KMS-11 (cell line): ENCODE measurements around the gene HOXB2.

Experiments
- H2AFZ ChIP-seq: fragments of 200-600 bp; sonication (generic); 2 replicates; pipeline ENCODE4 v1.6.1; 2016; ENCODE audit warnings: antibody characterized with exemption, mixed run types, low read depth
- H3K27ac ChIP-seq: fragments of 200-600 bp; sonication (generic); 2 replicates; pipeline ENCODE4 v1.6.1; 2016; ENCODE audit warnings: mild to moderate bottlenecking, mixed run types
- H3K27me3 ChIP-seq: fragments of 200-600 bp; sonication (generic); 2 replicates; pipeline ENCODE4 v1.6.1; 2017; ENCODE audit warnings: mild to moderate bottlenecking, low read depth, mixed run types, moderate library complexity; ENCODE audit not compliant: insufficient read depth
- H3K36me3 ChIP-seq: fragments of 200-600 bp; sonication (generic); 2 replicates; pipeline ENCODE4 v1.6.1; 2017; ENCODE audit warnings: mild to moderate bottlenecking, mixed run types; ENCODE audit not compliant: insufficient read depth
- H3K4me1 ChIP-seq: fragments of 200-600 bp; sonication (generic); 2 replicates; pipeline ENCODE4 v1.6.1; 2016; ENCODE audit warnings: mild to moderate bottlenecking, low read depth, mixed run types; ENCODE audit not compliant: poor library complexity, severe bottlenecking
- H3K4me2 ChIP-seq: fragments of 200-600 bp; sonication (generic); 2 replicates; pipeline ENCODE4 v1.7.0; 2016; ENCODE audit warnings: mild to moderate bottlenecking, mixed run types
- H3K4me3 ChIP-seq: fragments of 200-600 bp; sonication (generic); IDR thresholded peaks from 2 replicates; pipeline ENCODE4 v1.6.1; 2017; ENCODE audit warnings: low read depth, low read length, mixed read lengths; ENCODE audit not compliant: insufficient read depth
- H3K79me2 ChIP-seq: fragments of 200-600 bp; sonication (generic); 2 replicates; pipeline ENCODE4 v1.6.1; 2016; ENCODE audit warnings: low read depth, mixed run types; ENCODE audit not compliant: insufficient read depth
- H3K9ac ChIP-seq: fragments of 200-600 bp; sonication (generic); 2 replicates; pipeline ENCODE4 v1.6.1; 2016; ENCODE audit warnings: mild to moderate bottlenecking, mixed run types
- H4K20me1 ChIP-seq: fragments of 200-600 bp; sonication (generic); 2 replicates; pipeline ENCODE4 v1.6.1; 2016; ENCODE audit warnings: mild to moderate bottlenecking, mixed run types; ENCODE audit not compliant: insufficient read depth
- CTCF ChIP-seq: fragments of 200-600 bp; sonication (generic); conservative IDR thresholded peaks from 2 replicates; pipeline ENCODE4 v1.6.1; 2017; ENCODE audit warnings: low read depth, mild to moderate bottlenecking, antibody characterized with exemption, low read length, moderate library complexity, mixed read lengths

HOXB2 gene

GRCh38 chr17:48558057-48558830 is 13.3 kb upstream of the HOXB2 start:
- H3K79me2 ChIP-seq: no peaks in the 10 kb centered on the region
- no peak overlapping the region for H3K4me3 ChIP-seq
- no peak overlapping the region for H3K27ac ChIP-seq
- no peaks in the 10 kb centered on the region for H4K20me1 ChIP-seq
- no peak overlapping the region for H3K4me2 ChIP-seq
- H2AFZ ChIP-seq: no peak overlapping the region
- H3K9ac ChIP-seq: no peak overlapping the region
- no peaks in the 10 kb centered on the region for H3K36me3 ChIP-seq
- no peak for TF ChIP-seq CTCF
- no peaks in the 10 kb centered on the region for H3K4me1 ChIP-seq
- no peaks in the 10 kb centered on the region for H3K27me3 ChIP-seq

GRCh38 chr17:48556576-48557401 is 11.9 kb upstream of the HOXB2 start:
- Histone ChIP-seq H2AFZ (no peak overlapping the region), H3K4me1 (no peaks in the 10 kb centered on the region), H3K27ac (no peak overlapping the region), H3K9ac (no peak overlapping the region), H3K4me3 (no peak overlapping the region), H4K20me1 (no peaks in the 10 kb centered on the region), H3K79me2 (no peaks in the 10 kb centered on the region), H3K27me3 (no peaks in the 10 kb centered on the region), H3K36me3 (no peaks in the 10 kb centered on the region), H3K4me2 (no peak overlapping the region)
- TF ChIP-seq CTCF: no peak

GRCh38 chr17:48556229-48556575 is 11.3 kb upstream of the HOXB2 start:
- H3K9ac ChIP-seq: no peak overlapping the region
- H3K27me3 ChIP-seq: no peaks in the 10 kb centered on the region
- no peaks in the 10 kb centered on the region for H3K36me3 ChIP-seq
- no peaks in the 10 kb centered on the region for H3K4me1 ChIP-seq
- H3K4me2 ChIP-seq: no peak overlapping the region
- no peaks in the 10 kb centered on the region for H3K79me2 ChIP-seq
- no peak overlapping the region for H2AFZ ChIP-seq
- no peak for TF ChIP-seq CTCF
- no peak overlapping the region for H3K27ac ChIP-seq
- no peaks in the 10 kb centered on the region for H4K20me1 ChIP-seq
- no peak overlapping the region for H3K4me3 ChIP-seq

- H3K4me1 ChIP-seq: no peaks in the 10 kb centered on the region
- no peaks in the 10 kb centered on the region for H3K36me3 ChIP-seq
- H3K4me3 ChIP-seq: no peak overlapping the region
- H3K27me3 ChIP-seq: no peaks in the 10 kb centered on the region
- no peak for TF ChIP-seq CTCF
- H2AFZ ChIP-seq: no peak overlapping the region
- H3K4me2 ChIP-seq: no peak overlapping the region
- no peaks in the 10 kb centered on the region for H3K79me2 ChIP-seq
- no peak overlapping the region for H3K27ac ChIP-seq
- no peak overlapping the region for H3K9ac ChIP-seq
- H4K20me1 ChIP-seq: no peaks in the 10 kb centered on the region
These were observed 10.6 kb upstream of the HOXB2 start for GRCh38 chr17:48555258-48556228.
